Astrocyte (in vitro differentiated cells and primary cell): ENCODE measurements around the gene RPL13A.

ENCODE experiments used
- EZH2 ChIP-seq: IDR thresholded peaks from 2 replicates; pipeline ENCODE4 v1.6.1; 2012; ENCODE audit warnings: mild to moderate bottlenecking, low read length, inconsistent platforms; ENCODE audit not compliant: insufficient read depth
- TF ChIP-seq, protein P1 (sequence below): IDR thresholded peaks from 2 replicates; pipeline ENCODE4 v1.5.1; 2011; ENCODE audit warnings: low read depth, mild to moderate bottlenecking, inconsistent platforms, low read length, moderate library complexity; ENCODE audit not compliant: insufficient read depth

DNA sequence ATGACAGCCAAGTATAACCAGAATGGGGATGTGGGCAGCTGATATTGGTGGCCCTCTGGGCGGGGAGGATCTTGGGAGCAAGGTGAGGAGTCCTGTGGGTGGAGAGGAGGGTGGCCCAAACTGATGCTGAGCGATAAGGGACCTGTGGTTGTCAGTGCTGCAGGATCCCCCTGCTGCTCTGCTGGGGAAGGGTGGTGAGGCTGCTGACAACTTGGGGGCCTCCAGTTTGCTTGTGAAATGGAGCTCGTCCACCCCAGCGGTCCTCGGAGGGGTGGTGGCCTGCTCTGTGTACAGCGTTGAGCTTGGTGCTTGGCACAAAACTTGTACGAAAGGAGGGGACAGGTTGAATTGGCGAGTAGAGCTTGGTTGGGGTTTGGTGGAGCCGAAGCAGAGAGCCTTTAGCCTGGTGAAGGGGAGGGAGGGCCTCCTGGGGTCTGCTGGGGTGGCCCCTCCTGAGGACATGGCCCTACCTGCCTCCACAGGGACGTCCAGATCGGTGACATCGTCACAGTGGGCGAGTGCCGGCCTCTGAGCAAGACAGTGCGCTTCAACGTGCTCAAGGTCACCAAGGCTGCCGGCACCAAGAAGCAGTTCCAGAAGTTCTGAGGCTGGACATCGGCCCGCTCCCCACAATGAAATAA lies 11.7 kb downstream of the RPL13A start:
- TF ChIP-seq, protein P1, sequence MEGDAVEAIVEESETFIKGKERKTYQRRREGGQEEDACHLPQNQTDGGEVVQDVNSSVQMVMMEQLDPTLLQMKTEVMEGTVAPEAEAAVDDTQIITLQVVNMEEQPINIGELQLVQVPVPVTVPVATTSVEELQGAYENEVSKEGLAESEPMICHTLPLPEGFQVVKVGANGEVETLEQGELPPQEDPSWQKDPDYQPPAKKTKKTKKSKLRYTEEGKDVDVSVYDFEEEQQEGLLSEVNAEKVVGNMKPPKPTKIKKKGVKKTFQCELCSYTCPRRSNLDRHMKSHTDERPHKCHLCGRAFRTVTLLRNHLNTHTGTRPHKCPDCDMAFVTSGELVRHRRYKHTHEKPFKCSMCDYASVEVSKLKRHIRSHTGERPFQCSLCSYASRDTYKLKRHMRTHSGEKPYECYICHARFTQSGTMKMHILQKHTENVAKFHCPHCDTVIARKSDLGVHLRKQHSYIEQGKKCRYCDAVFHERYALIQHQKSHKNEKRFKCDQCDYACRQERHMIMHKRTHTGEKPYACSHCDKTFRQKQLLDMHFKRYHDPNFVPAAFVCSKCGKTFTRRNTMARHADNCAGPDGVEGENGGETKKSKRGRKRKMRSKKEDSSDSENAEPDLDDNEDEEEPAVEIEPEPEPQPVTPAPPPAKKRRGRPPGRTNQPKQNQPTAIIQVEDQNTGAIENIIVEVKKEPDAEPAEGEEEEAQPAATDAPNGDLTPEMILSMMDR = no peak
- no peak for TF ChIP-seq EZH2
